Measurements from ENCODE around the gene LAMA2. TPM values are rescaled to one million over a fixed set of nuclear protein-coding genes. Genes with fewer than 3 reads are reported as not detected.

LAMA2 gene
- total and polyA plus RNA-seq, 2 donors (not counting 1 experiment from before 2014, with no cell fraction given), result 19.5 to 67.5 TPM

DNA sequence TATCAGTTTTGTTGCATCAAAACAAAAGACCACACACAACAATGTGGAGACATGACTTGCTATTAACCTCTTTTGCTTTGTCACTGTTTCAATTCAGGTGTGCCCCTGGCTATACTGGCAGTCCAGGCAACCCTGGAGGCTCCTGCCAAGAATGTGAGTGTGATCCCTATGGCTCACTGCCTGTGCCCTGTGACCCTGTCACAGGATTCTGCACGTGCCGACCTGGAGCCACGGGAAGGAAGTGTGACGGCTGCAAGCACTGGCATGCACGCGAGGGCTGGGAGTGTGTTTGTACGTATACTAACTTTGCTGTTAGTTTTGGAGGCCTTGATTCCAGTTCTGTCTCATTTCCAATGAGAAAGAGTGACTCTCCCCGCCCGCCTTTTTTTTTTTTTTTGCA is 470.1 kb downstream of the LAMA2 start:
- no peaks in the 10 kb centered on the region for H4K20me1 ChIP-seq (ENCODE audit: control insufficient read depth, extremely low read depth, insufficient read depth, low read length)

DNA sequence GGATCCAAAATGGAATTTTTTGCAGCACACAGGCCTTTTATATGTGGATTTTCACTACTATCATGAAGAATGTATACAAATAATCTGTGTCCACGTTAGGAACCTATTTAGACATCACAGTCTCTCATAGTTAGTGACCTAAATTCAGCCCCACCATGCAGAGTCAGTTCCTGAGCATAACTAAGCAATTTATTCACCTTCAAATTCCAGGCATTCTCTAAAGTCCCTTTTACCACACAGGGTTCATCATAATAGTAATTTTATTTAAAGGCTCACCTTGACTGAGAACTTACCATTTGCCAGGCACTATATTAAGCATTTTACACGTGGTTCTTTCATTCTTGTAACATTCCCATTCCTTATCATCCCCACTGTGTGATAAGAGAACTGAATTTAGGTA is 473.2 kb downstream of the LAMA2 start:
- Histone ChIP-seq H3K27ac (ENCODE audit: insufficient read depth, low read length) (no peak overlapping the region), H3K4me2 (ENCODE audit: extremely low read depth, insufficient read depth, low read length) (no peak overlapping the region), H3K36me3 (ENCODE audit: control insufficient read depth, insufficient read depth, low read length) (no peaks in the 10 kb centered on the region), H3K4me3 (replicated peaks in 1 of 4; ENCODE audit: control extremely low read depth in 1 of 4, insufficient read depth in 1 of 4, low read depth in 3 of 4, low read length in 4 of 4) (no peak overlapping the region), H2AFZ (ENCODE audit: low read length) (no peak overlapping the region), H4K20me1 (ENCODE audit: control insufficient read depth, extremely low read depth, insufficient read depth, low read length) (no peaks in the 10 kb centered on the region), H3K9me3 (ENCODE audit: control insufficient read depth, insufficient read depth, low read depth, low read length) (no peaks in the 10 kb centered on the region), H3K27me3 (ENCODE audit: control insufficient read depth, insufficient read depth, low read length) (no peaks in the 10 kb centered on the region), H3K79me2 (ENCODE audit: control insufficient read depth, insufficient read depth, low read length) (no peaks in the 10 kb centered on the region), H3K4me1 (ENCODE audit: control insufficient read depth, extremely low read depth, insufficient read depth, low read length) (no peaks in the 10 kb centered on the region), H3K9ac (ENCODE audit: insufficient read depth, low read length) (no peak overlapping the region)
- no peak for TF ChIP-seq EZH2 (IDR thresholded peaks at IDR 0.05; ENCODE audit: low read length, missing control alignments)
- TF ChIP-seq, protein P1, sequence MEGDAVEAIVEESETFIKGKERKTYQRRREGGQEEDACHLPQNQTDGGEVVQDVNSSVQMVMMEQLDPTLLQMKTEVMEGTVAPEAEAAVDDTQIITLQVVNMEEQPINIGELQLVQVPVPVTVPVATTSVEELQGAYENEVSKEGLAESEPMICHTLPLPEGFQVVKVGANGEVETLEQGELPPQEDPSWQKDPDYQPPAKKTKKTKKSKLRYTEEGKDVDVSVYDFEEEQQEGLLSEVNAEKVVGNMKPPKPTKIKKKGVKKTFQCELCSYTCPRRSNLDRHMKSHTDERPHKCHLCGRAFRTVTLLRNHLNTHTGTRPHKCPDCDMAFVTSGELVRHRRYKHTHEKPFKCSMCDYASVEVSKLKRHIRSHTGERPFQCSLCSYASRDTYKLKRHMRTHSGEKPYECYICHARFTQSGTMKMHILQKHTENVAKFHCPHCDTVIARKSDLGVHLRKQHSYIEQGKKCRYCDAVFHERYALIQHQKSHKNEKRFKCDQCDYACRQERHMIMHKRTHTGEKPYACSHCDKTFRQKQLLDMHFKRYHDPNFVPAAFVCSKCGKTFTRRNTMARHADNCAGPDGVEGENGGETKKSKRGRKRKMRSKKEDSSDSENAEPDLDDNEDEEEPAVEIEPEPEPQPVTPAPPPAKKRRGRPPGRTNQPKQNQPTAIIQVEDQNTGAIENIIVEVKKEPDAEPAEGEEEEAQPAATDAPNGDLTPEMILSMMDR (conservative IDR thresholded peaks at IDR 0.05 in 1 of 2, IDR thresholded peaks at IDR 0.05 in 1 of 2; ENCODE audit: low read depth in 1 of 2, low read length in 2 of 2), result no peak
- DNase-seq (ENCODE audit: low read depth in 2 of 2), result no peak

More for the DNA sequence above, 470.1 kb downstream of the LAMA2 start:
- H3K4me1 ChIP-seq (ENCODE audit: control insufficient read depth, extremely low read depth, insufficient read depth, low read length), result no peaks in the 10 kb centered on the region
- TF ChIP-seq EZH2 (IDR thresholded peaks at IDR 0.05; ENCODE audit: low read length, missing control alignments), result no peak
- TF ChIP-seq, protein P1 (conservative IDR thresholded peaks at IDR 0.05 in 1 of 2, IDR thresholded peaks at IDR 0.05 in 1 of 2; ENCODE audit: low read depth in 1 of 2, low read length in 2 of 2), result no peak
- DNase-seq (ENCODE audit: low read depth in 2 of 2), result no peak
- H3K4me3 ChIP-seq (replicated peaks in 1 of 4; ENCODE audit: control extremely low read depth in 1 of 4, insufficient read depth in 1 of 4, low read depth in 3 of 4, low read length in 4 of 4), result no peak overlapping the region
- no peak overlapping the region for H3K9ac ChIP-seq (ENCODE audit: insufficient read depth, low read length)
- no peak overlapping the region for H3K4me2 ChIP-seq (ENCODE audit: extremely low read depth, insufficient read depth, low read length)
- no peaks in the 10 kb centered on the region for H3K27me3 ChIP-seq (ENCODE audit: control insufficient read depth, insufficient read depth, low read length)
- no peaks in the 10 kb centered on the region for H3K9me3 ChIP-seq (ENCODE audit: control insufficient read depth, insufficient read depth, low read depth, low read length)
- H3K36me3 ChIP-seq (ENCODE audit: control insufficient read depth, insufficient read depth, low read length), result no peaks in the 10 kb centered on the region
- H3K79me2 ChIP-seq (ENCODE audit: control insufficient read depth, insufficient read depth, low read length), result no peaks in the 10 kb centered on the region
- no peak overlapping the region for H2AFZ ChIP-seq (ENCODE audit: low read length)
- no peak overlapping the region for H3K27ac ChIP-seq (ENCODE audit: insufficient read depth, low read length)

DNA sequence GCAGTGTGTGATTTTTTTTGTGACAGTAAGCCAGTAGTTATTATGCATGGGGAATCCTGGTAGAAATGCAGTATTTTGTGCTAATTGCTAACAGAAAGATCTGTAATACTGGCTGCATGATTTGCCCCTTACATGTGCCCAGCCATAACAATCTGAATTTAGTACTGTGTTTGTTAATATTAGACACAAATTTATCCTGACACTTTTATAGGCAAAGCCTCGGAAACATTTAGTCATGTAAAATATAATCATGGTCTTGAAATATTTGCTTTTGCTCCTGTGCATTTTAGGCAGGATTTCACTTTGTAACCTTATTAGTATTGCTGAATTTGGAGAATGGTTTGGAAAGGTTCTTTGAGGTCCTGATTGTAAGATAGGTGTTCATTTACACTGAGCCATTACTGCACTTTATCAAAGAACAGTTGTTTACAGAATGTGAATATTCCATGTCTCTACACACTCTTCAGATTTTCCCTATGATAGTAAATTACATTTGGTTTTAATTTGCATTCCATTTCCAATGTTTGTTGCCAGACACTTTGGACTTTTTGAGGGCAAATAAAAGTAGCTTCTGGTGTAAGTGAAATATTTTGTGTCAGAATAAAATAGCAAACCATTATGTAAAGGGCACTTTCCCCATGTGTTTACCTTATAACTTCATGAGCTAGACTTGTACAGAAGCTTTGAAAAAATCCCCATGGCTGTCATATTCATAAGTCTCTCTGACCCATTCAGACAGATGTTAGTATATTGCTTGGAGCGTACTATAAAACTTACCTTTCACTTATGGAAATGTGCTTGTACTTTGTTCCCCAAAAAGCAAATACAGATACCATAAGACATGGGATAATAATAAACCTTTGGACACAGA is 477.1 kb downstream of the LAMA2 start:
- Histone ChIP-seq H3K9ac (ENCODE audit: insufficient read depth, low read length) (no peak overlapping the region), H3K4me2 (ENCODE audit: extremely low read depth, insufficient read depth, low read length) (no peak overlapping the region), H3K4me3 (replicated peaks in 1 of 4; ENCODE audit: control extremely low read depth in 1 of 4, insufficient read depth in 1 of 4, low read depth in 3 of 4, low read length in 4 of 4) (no peak overlapping the region), H3K9me3 (ENCODE audit: control insufficient read depth, insufficient read depth, low read depth, low read length) (no peaks in the 10 kb centered on the region), H3K27ac (ENCODE audit: insufficient read depth, low read length) (no peak overlapping the region), H3K79me2 (ENCODE audit: control insufficient read depth, insufficient read depth, low read length) (no peaks in the 10 kb centered on the region), H4K20me1 (ENCODE audit: control insufficient read depth, extremely low read depth, insufficient read depth, low read length) (no peaks in the 10 kb centered on the region), H3K4me1 (ENCODE audit: control insufficient read depth, extremely low read depth, insufficient read depth, low read length) (no peaks in the 10 kb centered on the region), H2AFZ (ENCODE audit: low read length) (no peak overlapping the region), H3K36me3 (ENCODE audit: control insufficient read depth, insufficient read depth, low read length) (no peaks in the 10 kb centered on the region), H3K27me3 (ENCODE audit: control insufficient read depth, insufficient read depth, low read length) (no peaks in the 10 kb centered on the region)
- no peak for TF ChIP-seq EZH2 (IDR thresholded peaks at IDR 0.05; ENCODE audit: low read length, missing control alignments)
- TF ChIP-seq, protein P1 (conservative IDR thresholded peaks at IDR 0.05 in 1 of 2, IDR thresholded peaks at IDR 0.05 in 1 of 2; ENCODE audit: low read depth in 1 of 2, low read length in 2 of 2), result no peak
- DNase-seq (ENCODE audit: low read depth in 2 of 2), result no peak

Measured in fibroblast of lung (primary cell).